Measurements from ENCODE around the gene CD52. TPM values are rescaled to one million over a fixed set of nuclear protein-coding genes. Genes with fewer than 3 reads are reported as not detected.

Gene CD52
- polyA plus RNA-seq, 3 donors, result 851 to 4,047 (median 2,617) TPM

DNA sequence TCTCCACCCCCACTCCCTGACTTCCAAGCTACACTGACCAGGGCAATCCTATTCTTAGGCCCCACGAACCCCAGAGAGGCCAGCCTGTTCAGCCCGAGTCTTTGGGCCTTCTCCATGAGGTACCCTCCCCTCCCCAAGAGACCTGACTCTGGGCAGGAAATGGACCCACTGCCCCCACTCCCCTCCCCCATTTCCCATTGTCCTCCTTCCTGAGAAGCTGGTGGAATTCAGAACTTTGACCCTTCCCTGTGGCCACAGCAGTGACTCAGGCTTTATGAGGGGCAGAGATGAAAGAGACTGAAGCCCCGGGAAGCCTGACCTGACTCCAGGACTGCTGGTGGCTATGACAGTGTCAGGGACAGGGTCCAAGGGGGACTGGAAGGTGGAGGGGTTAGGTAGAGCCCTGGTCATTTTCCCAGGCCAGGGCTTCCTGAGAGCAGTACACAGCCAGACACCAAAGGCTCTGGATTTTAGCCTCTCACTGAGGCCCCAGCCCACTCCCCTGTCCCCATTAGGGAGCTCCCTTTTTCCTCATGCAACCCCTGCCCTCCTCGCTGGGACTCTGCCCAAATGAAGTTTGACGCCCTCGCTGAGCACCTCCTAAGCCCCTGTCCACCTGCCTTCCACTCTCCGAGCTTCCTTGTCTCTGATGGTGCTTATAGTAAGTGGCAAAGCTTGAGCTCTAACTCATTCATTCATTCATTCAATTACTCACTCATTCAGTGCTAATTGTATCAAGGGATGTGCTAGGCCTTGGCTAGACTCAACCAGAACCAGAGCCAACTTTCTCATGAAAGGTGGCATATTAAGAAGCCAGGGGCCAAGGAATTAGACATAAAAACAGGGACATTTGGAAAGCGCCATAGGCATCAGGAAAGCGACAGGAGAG, 33.2 kb downstream of the CD52 start:
- Histone ChIP-seq H3K36me3 (replicated peaks in 1 of 2; ENCODE audit: control insufficient read depth in 1 of 2, insufficient read depth in 2 of 2, low read length in 2 of 2) (no peaks in the 10 kb centered on the region), H3K79me2 (ENCODE audit: insufficient read depth, low read length) (no peaks in the 10 kb centered on the region), H3K4me3 (replicated peaks in 1 of 3; ENCODE audit: low read depth in 2 of 3, low read length in 3 of 3) (no peak overlapping the region), H3K27ac (ENCODE audit: low read depth in 1 of 2, low read length in 2 of 2) (no peak overlapping the region), H3K27me3 (ENCODE audit: control insufficient read depth in 2 of 2, insufficient read depth in 2 of 2, low read length in 2 of 2) (no peaks in the 10 kb centered on the region), H3K9ac (ENCODE audit: insufficient read depth, low read length, poor library complexity, severe bottlenecking) (no peak overlapping the region), H2AFZ (ENCODE audit: insufficient read depth, low read depth, low read length, poor library complexity, severe bottlenecking) (no peak overlapping the region), H4K20me1 (ENCODE audit: insufficient read depth, low read length) (no peaks in the 10 kb centered on the region), H3K4me1 (ENCODE audit: control insufficient read depth in 1 of 2, insufficient read depth in 2 of 2, low read length in 2 of 2) (peaks cover 5 to 7% of the 10 kb centered on the region in 2 donors), H3K9me3 (replicated peaks in 1 of 2; ENCODE audit: control insufficient read depth in 1 of 2, insufficient read depth in 1 of 2, low read length in 2 of 2) (no peaks in the 10 kb centered on the region), H3K4me2 (replicated peaks; ENCODE audit: extremely low read depth, low read length, poor library complexity, severe bottlenecking) (no peak overlapping the region)
- peaks cover 0 to 3% (median 2%) of the 10 kb centered on the region in 3 donors for H3K27me3 Mint-ChIP-seq (ENCODE audit: low read depth in 3 of 3)
- no peak overlapping the region for H3K4me3 Mint-ChIP-seq
- 86% methylated on average over 4 of the region's 9 CpGs for WGBS (ENCODE audit: insufficient coverage)
- no peak for DNase-seq
- H3K27ac Mint-ChIP-seq, result no peak overlapping the region
- H3K36me3 Mint-ChIP-seq, result no peaks in the 10 kb centered on the region
- peaks cover 0 to 2% (median 0%) of the 10 kb centered on the region in 7 donors for H3K9me3 Mint-ChIP-seq
- intact Hi-C loops (cut with micrococcal nuclease), result no loop called here
- TF ChIP-seq, protein P1, sequence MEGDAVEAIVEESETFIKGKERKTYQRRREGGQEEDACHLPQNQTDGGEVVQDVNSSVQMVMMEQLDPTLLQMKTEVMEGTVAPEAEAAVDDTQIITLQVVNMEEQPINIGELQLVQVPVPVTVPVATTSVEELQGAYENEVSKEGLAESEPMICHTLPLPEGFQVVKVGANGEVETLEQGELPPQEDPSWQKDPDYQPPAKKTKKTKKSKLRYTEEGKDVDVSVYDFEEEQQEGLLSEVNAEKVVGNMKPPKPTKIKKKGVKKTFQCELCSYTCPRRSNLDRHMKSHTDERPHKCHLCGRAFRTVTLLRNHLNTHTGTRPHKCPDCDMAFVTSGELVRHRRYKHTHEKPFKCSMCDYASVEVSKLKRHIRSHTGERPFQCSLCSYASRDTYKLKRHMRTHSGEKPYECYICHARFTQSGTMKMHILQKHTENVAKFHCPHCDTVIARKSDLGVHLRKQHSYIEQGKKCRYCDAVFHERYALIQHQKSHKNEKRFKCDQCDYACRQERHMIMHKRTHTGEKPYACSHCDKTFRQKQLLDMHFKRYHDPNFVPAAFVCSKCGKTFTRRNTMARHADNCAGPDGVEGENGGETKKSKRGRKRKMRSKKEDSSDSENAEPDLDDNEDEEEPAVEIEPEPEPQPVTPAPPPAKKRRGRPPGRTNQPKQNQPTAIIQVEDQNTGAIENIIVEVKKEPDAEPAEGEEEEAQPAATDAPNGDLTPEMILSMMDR (IDR thresholded peaks at IDR 0.05), result no peak
- H3K4me1 Mint-ChIP-seq, result peaks cover 7% of the 10 kb centered on the region

DNA sequence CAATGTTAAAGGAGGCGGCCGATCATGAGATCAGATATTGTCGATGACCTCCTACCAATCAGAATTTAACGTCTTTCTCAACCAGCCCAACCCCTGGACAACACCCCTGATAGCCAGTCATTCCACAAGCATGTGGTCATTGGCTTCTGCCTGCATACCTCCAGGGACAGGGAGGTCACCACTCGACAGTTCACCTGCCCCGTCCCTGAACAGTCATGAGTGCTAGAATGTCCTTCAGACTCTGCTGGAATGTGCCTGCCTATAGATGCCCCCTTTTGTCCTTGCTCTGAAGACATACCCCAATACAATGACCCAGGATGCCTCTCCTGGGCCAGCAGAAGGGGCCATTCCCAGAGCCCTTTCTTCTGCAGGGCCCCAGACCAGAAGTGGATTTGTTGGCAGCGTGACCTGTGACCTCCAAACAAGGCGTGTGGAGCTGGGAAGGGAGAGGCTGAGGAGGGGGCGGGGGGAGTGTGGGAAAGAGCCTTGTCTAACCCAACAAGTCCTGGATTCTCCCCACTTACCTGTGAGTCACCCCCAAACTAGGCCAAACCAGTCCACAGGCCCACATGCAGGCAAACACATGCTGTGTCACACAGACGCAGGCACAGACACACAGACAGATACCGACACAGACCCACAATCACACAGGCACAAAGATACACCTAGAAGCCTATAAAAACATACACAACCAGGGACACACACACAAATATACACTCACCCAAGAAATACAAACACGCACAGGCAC, 34.0 kb downstream of the CD52 start:
- H3K9me3 Mint-ChIP-seq, result peaks cover 0 to 2% (median 0%) of the 10 kb centered on the region in 7 donors
- peaks cover 3 to 7% (median 3%) of the 10 kb centered on the region in 3 donors for H3K27me3 Mint-ChIP-seq (ENCODE audit: low read depth in 3 of 3)
- no peaks in the 10 kb centered on the region for H3K4me1 Mint-ChIP-seq
- Histone ChIP-seq H3K4me1 (ENCODE audit: control insufficient read depth in 1 of 2, insufficient read depth in 2 of 2, low read length in 2 of 2) (no peaks in the 10 kb centered on the region), H3K79me2 (ENCODE audit: insufficient read depth, low read length) (no peaks in the 10 kb centered on the region), H3K9me3 (replicated peaks in 1 of 2; ENCODE audit: control insufficient read depth in 1 of 2, insufficient read depth in 1 of 2, low read length in 2 of 2) (no peaks in the 10 kb centered on the region), H3K9ac (ENCODE audit: insufficient read depth, low read length, poor library complexity, severe bottlenecking) (no peak overlapping the region), H4K20me1 (ENCODE audit: insufficient read depth, low read length) (no peaks in the 10 kb centered on the region), H3K4me3 (replicated peaks in 1 of 3; ENCODE audit: low read depth in 2 of 3, low read length in 3 of 3) (no peak overlapping the region), H3K4me2 (replicated peaks; ENCODE audit: extremely low read depth, low read length, poor library complexity, severe bottlenecking) (no peak overlapping the region), H3K27me3 (ENCODE audit: control insufficient read depth in 2 of 2, insufficient read depth in 2 of 2, low read length in 2 of 2) (no peaks in the 10 kb centered on the region), H2AFZ (ENCODE audit: insufficient read depth, low read depth, low read length, poor library complexity, severe bottlenecking) (no peak overlapping the region), H3K27ac (ENCODE audit: low read depth in 1 of 2, low read length in 2 of 2) (no peak overlapping the region), H3K36me3 (replicated peaks in 1 of 2; ENCODE audit: control insufficient read depth in 1 of 2, insufficient read depth in 2 of 2, low read length in 2 of 2) (no peaks in the 10 kb centered on the region)
- intact Hi-C loops (cut with micrococcal nuclease), result no loop called here
- H3K36me3 Mint-ChIP-seq, result no peaks in the 10 kb centered on the region
- 96% methylated on average over 8 of the region's 12 CpGs for WGBS (ENCODE audit: insufficient coverage)
- no peak overlapping the region for H3K4me3 Mint-ChIP-seq
- no peak overlapping the region for H3K27ac Mint-ChIP-seq
- TF ChIP-seq, protein P1 (IDR thresholded peaks at IDR 0.05), result no peak
- no peak for DNase-seq

Measured in CD14-positive monocyte (primary cell).